HepG2 (cell line): Measurements from ENCODE around the gene ALOX12. TPM values are rescaled to one million over a fixed set of nuclear protein-coding genes. Genes with fewer than 3 reads are reported as not detected.

Experiments
- EP300 ChIP-seq, 3 experiments: sonication (generic) in 1 of 3; formaldehyde crosslinking in 1 of 3; IDR thresholded peaks; 2 replicates each; pipeline versions ENCODE4 v1.5.1 to v1.6.1; 2011 to 2020; ENCODE audit warnings: low read depth in 2 of 3, low read length in 2 of 3, borderline replicate concordance in 1 of 3, improper control_type of control experiment in 1 of 3, mild to moderate bottlenecking in 1 of 3, missing genetic modification reagents in 1 of 3, moderate library complexity in 1 of 3
- HDAC1 ChIP-seq: sonication (generic); formaldehyde crosslinking; IDR thresholded peaks from 2 replicates; pipeline ENCODE4 v1.5.1; 2020; ENCODE audit warnings: mild to moderate bottlenecking, missing genetic modification reagents
- HES4 ChIP-seq: sonication (generic); formaldehyde crosslinking; IDR thresholded peaks from 2 replicates; pipeline ENCODE4 v1.9.0; 2021; ENCODE audit warnings: mild to moderate bottlenecking, missing genetic modification reagents, borderline replicate concordance
- HMGXB3 ChIP-seq: sonication (generic); formaldehyde crosslinking; IDR thresholded peaks from 2 replicates; pipeline ENCODE4 v1.4.0; 2020; ENCODE audit warnings: missing genetic modification reagents, borderline replicate concordance
- HNF4G ChIP-seq, 2 experiments: sonication (generic) in 1 of 2; formaldehyde crosslinking in 1 of 2; IDR thresholded peaks; 2 replicates each; pipeline versions ENCODE4 v1.4.0 to v1.6.1; 2011 to 2020; ENCODE audit warnings: borderline replicate concordance in 2 of 2, low read depth in 2 of 2, mild to moderate bottlenecking in 2 of 2, low read length in 1 of 2, missing genetic modification reagents in 1 of 2, moderate library complexity in 1 of 2
- KMT2B ChIP-seq: IDR thresholded peaks from 2 replicates; pipeline ENCODE4 v1.6.1; 2016; ENCODE audit warnings: missing genetic modification reagents, missing compliant biosample characterization
- MTF1 ChIP-seq: sonication (generic); formaldehyde crosslinking; IDR thresholded peaks from 2 replicates; pipeline ENCODE4 v1.5.0; 2020; ENCODE audit warnings: missing genetic modification reagents
- POGK ChIP-seq: sonication (generic); formaldehyde crosslinking; conservative IDR thresholded peaks from 2 replicates; pipeline ENCODE4 v1.8.0; 2022; ENCODE audit warnings: mild to moderate bottlenecking, moderate library complexity, missing genetic modification reagents
- POLR2A ChIP-seq, 2 experiments: IDR thresholded peaks; 2 replicates each; pipeline ENCODE4 v1.6.1; 2011; ENCODE audit warnings: low read depth in 2 of 2, low read length in 2 of 2, mild to moderate bottlenecking in 1 of 2, moderate library complexity in 1 of 2; ENCODE audit not compliant: insufficient read depth in 1 of 2
- PRMT3 ChIP-seq: sonication (generic); formaldehyde crosslinking; IDR thresholded peaks from 2 replicates; pipeline ENCODE4 v1.8.1; 2022; ENCODE audit warnings: low read depth, mild to moderate bottlenecking, moderate library complexity, missing genetic modification reagents, borderline replicate concordance
- PRPF4 ChIP-seq: fragments of 200-400 bp; formaldehyde crosslinking; IDR thresholded peaks from 2 replicates; pipeline ENCODE4 v1.6.1; 2016; ENCODE audit warnings: low read length, low read depth; ENCODE audit not compliant: poor library complexity, severe bottlenecking
- RCOR2 ChIP-seq: IDR thresholded peaks from 2 replicates; pipeline ENCODE4 v1.6.1; 2016; ENCODE audit warnings: missing biosample characterization, missing genetic modification reagents
- ZNF7 ChIP-seq: IDR thresholded peaks from 2 replicates; pipeline ENCODE4 v1.6.1; 2016; ENCODE audit warnings: missing biosample characterization, missing genetic modification reagents
- polyA plus RNA-seq, 8 experiments: library from polyadenylated mRNA; depleted of rRNA in 3 of 8; stranded (reverse) in 7 of 8; unstranded in 1 of 8; fragments of >200 nt; fragmentation: Illumina TruSeq in 4 of 8; extraction: Trizol in 4 of 8; gene quantifications; 2 replicates each; pipeline versions ENCODE4 v1.2.1 to v1.2.3, GENCODE V29; 2011 to 2016; ENCODE audit warnings: low read depth in 4 of 8, missing spikeins in 1 of 8, mixed read lengths in 1 of 8; ENCODE audit not compliant: insufficient read depth in 1 of 8
- total RNA-seq, 5 experiments: library from RNA; depleted of rRNA; stranded (reverse); fragments of >200 nt; fragmentation: Illumina TruSeq; extraction: Trizol; gene quantifications; 2 replicates each; pipeline ENCODE4 v1.2.3, GENCODE V29; 2016; ENCODE audit warnings: low read depth in 1 of 5
- TF ChIP-seq, protein P1 (sequence below): fragments of 450-650 bp; IDR thresholded peaks from 2 replicates; pipeline ENCODE4 v1.6.1; 2017; ENCODE audit warnings: mild to moderate bottlenecking
- TF ChIP-seq, protein P2 (sequence below): IDR thresholded peaks from 2 replicates; pipeline ENCODE4 v1.6.1; 2018; ENCODE audit warnings: missing genetic modification reagents, mild to moderate bottlenecking, missing compliant biosample characterization

ALOX12 gene
- total and polyA plus RNA-seq, 2 of the 13 experiments (the other 11 are each of a cell fraction or from before 2014, with no cell fraction given), result not detected

- TF ChIP-seq, protein P1, sequence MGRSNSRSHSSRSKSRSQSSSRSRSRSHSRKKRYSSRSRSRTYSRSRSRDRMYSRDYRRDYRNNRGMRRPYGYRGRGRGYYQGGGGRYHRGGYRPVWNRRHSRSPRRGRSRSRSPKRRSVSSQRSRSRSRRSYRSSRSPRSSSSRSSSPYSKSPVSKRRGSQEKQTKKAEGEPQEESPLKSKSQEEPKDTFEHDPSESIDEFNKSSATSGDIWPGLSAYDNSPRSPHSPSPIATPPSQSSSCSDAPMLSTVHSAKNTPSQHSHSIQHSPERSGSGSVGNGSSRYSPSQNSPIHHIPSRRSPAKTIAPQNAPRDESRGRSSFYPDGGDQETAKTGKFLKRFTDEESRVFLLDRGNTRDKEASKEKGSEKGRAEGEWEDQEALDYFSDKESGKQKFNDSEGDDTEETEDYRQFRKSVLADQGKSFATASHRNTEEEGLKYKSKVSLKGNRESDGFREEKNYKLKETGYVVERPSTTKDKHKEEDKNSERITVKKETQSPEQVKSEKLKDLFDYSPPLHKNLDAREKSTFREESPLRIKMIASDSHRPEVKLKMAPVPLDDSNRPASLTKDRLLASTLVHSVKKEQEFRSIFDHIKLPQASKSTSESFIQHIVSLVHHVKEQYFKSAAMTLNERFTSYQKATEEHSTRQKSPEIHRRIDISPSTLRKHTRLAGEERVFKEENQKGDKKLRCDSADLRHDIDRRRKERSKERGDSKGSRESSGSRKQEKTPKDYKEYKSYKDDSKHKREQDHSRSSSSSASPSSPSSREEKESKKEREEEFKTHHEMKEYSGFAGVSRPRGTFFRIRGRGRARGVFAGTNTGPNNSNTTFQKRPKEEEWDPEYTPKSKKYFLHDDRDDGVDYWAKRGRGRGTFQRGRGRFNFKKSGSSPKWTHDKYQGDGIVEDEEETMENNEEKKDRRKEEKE, result no peak
- TF ChIP-seq HDAC1 (CRISPR knock-in tag) (peak; percentile 16; the same call in 1 of the 2 replicates), MTF1 (CRISPR knock-in tag) (no peak), POLR2A (IDR thresholded peaks at IDR 0.05; ENCODE audit: insufficient read depth in 1 of 2, low read depth in 2 of 2, low read length in 2 of 2) (peak in 1 of 2 experiments; percentile 56; a peak in 1 of 4 replicates), POGK (CRISPR knock-in tag) (no peak), RCOR2 (CRISPR knock-in tag) (no peak), HES4 (CRISPR knock-in tag) (0 out of 2 replicates have a peak, but pooled peaks have one; percentile 20), HMGXB3 (CRISPR knock-in tag) (0 out of 2 replicates have a peak, but pooled peaks have one; percentile 11), PRPF4 (no peak), KMT2B (CRISPR knock-in tag) (no peak), PRMT3 (CRISPR knock-in tag) (no peak), EP300 (IDR thresholded peaks at IDR 0.05; ENCODE audit: low read depth in 2 of 2, low read length in 2 of 2) (no peak), EP300 (CRISPR knock-in tag; IDR thresholded peaks at IDR 0.05; ENCODE audit: borderline replicate concordance) (no peak), ZNF7 (CRISPR knock-in tag) (no peak), HNF4G (IDR thresholded peaks at IDR 0.05; ENCODE audit: borderline replicate concordance, low read depth, low read length) (peak; percentile 52; the same call in 1 of the 2 replicates), HNF4G (CRISPR knock-in tag; IDR thresholded peaks at IDR 0.05; ENCODE audit: borderline replicate concordance, low read depth) (peak; percentile 26; the same call in 1 of the 2 replicates)
- TF ChIP-seq, protein P2, sequence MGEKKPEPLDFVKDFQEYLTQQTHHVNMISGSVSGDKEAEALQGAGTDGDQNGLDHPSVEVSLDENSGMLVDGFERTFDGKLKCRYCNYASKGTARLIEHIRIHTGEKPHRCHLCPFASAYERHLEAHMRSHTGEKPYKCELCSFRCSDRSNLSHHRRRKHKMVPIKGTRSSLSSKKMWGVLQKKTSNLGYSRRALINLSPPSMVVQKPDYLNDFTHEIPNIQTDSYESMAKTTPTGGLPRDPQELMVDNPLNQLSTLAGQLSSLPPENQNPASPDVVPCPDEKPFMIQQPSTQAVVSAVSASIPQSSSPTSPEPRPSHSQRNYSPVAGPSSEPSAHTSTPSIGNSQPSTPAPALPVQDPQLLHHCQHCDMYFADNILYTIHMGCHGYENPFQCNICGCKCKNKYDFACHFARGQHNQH (CRISPR knock-in tag), result peak; percentile 17; the same call in 1 of the 2 replicates
These were observed 42.4 kb downstream of the ALOX12 start (continued) for GRCh38 chr17:7038025-7038862.
